B cell (primary cell): ENCODE measurements around the gene HDAC7.

Experiments used
- CTCF ChIP-seq: fragments of 200-600 bp; IDR thresholded peaks from one replicate; pipeline ENCODE4 v1.8.0; 2022; ENCODE audit warnings: antibody characterized with exemption, mild to moderate bottlenecking
- EZH2 ChIP-seq: IDR thresholded peaks from 2 replicates; pipeline ENCODE4 v1.6.1; 2012; ENCODE audit warnings: borderline replicate concordance, low read depth, mild to moderate bottlenecking, moderate library complexity, low read length; ENCODE audit not compliant: insufficient read depth, poor library complexity, severe bottlenecking

GRCh38 chr12:47828008-47828975 lies 8.6 kb upstream of the HDAC7 start:
- TF ChIP-seq CTCF, result no peak
- no peak for TF ChIP-seq EZH2
